GM12878 (cell line): ENCODE data around the gene LDB2. TPM values are rescaled to one million over a fixed set of nuclear protein-coding genes. Genes with fewer than 3 reads are reported as not detected.

Experiments
- ATAC-seq: fragments of 200-7000 bp; cut with Tn5 transposase; 3 replicates; pipeline ENCODE4 v1.9.1; 2020; ENCODE audit warnings: mild to moderate bottlenecking, moderate library complexity
- BruUV-seq: library from RNA; stranded (reverse); fragments of 400-500 nt; replicated peaks from 2 replicates; lab custom pipeline; 2021; lab: Mats Ljungman, UMichigan
- CTCF ChIA-PET: fragments of 300-600 bp; sonication (Branson Sonifier 250); formaldehyde crosslinking; extraction: SDS; loops from one replicate; lab custom pipeline; 2021; ENCODE audit warnings: inconsistent platforms; lab: Yijun Ruan, JAX
- POLR2A ChIA-PET: fragments of 350-600 bp; formaldehyde crosslinking; extraction: SDS; loops from one replicate; lab custom pipeline; 2021; ENCODE audit warnings: inconsistent platforms; lab: Charles Lee
- RAD21 ChIA-PET: fragments of 300-600 bp; sonication (Branson Sonifier 250); formaldehyde crosslinking; loops from one replicate; lab custom pipeline; 2023; ENCODE audit warnings: antibody characterized with exemption; ENCODE audit not compliant: unreplicated experiment; lab: Charles Lee
- SMC1A ChIA-PET: fragments of 300-600 bp; sonication (Branson Sonifier 250); formaldehyde crosslinking; loops from one replicate; lab custom pipeline; 2023; ENCODE audit not compliant: unreplicated experiment, uncharacterized antibody; lab: Charles Lee
- DNase-seq: peaks from one replicate; pipeline ENCODE4 v3.0.0-alpha.2; 2011; ENCODE audit warnings: low read depth, low spot score
- FAIRE-seq: peaks from 3 replicates; lab custom pipeline; 2011; peaks lifted over from hg19 to GRCh38; lab: Jason Lieb, UNC
- H2AFZ ChIP-seq: 2 replicates; pipeline ENCODE4 v1.6.0; 2011; ENCODE audit warnings: low read depth, low read length, control low read depth; ENCODE audit not compliant: control insufficient read depth
- H3K27ac ChIP-seq: 2 replicates; pipeline ENCODE4 v1.5.1; 2011; ENCODE audit warnings: control low read depth; ENCODE audit not compliant: control insufficient read depth, insufficient read depth
- H3K27me3 ChIP-seq, 2 experiments: replicated peaks in 1 of 2; 2 replicates each; pipeline versions ENCODE4 v1.6.0 to v1.6.1; 2011; ENCODE audit warnings: low read length in 1 of 2; ENCODE audit not compliant: control insufficient read depth in 2 of 2, insufficient read depth in 2 of 2
- H3K36me3 ChIP-seq, 2 experiments: 2 replicates each; pipeline ENCODE4 v1.5.1; 2011; ENCODE audit warnings: low read length in 1 of 2; ENCODE audit not compliant: control insufficient read depth in 2 of 2, insufficient read depth in 2 of 2
- H3K4me1 ChIP-seq: 2 replicates; pipeline ENCODE4 v1.6.1; 2011; ENCODE audit warnings: mild to moderate bottlenecking, low read length, moderate library complexity, mixed read lengths; ENCODE audit not compliant: control insufficient read depth, insufficient read depth
- H3K4me2 ChIP-seq: 2 replicates; pipeline ENCODE4 v1.6.0; 2011; ENCODE audit warnings: control low read depth; ENCODE audit not compliant: control insufficient read depth, insufficient read depth
- H3K4me3 ChIP-seq: fragments of 200-600 bp; sonication (generic); 2 replicates; pipeline ENCODE4 v1.5.1; 2016
- H3K79me2 ChIP-seq: 2 replicates; pipeline ENCODE4 v1.6.0; 2011; ENCODE audit warnings: low read length; ENCODE audit not compliant: control insufficient read depth, insufficient read depth
- H3K9ac ChIP-seq: 2 replicates; pipeline ENCODE4 v1.8.0; 2011; ENCODE audit warnings: low read length, control low read depth, mixed read lengths; ENCODE audit not compliant: control insufficient read depth, insufficient read depth
- H3K9me3 ChIP-seq: replicated peaks from 3 replicates; pipeline ENCODE4 v1.5.1; 2011; ENCODE audit warnings: mild to moderate bottlenecking, low read length; ENCODE audit not compliant: control insufficient read depth, insufficient read depth
- H4K20me1 ChIP-seq: 2 replicates; pipeline ENCODE4 v1.6.0; 2011; ENCODE audit not compliant: control insufficient read depth, insufficient read depth
- KAT2A ChIP-seq: conservative IDR thresholded peaks from 2 replicates; pipeline ENCODE4 v1.6.1; 2011; ENCODE audit warnings: low read depth, low read length; ENCODE audit not compliant: control insufficient read depth
- TAF1 ChIP-seq: IDR thresholded peaks from 2 replicates; pipeline ENCODE4 v1.6.1; 2011; ENCODE audit warnings: mild to moderate bottlenecking, low read depth, low read length, borderline replicate concordance
- WGBS: methylation state at CpG from one replicate; pipeline ENCODE4 v1.1.6; 2016; ENCODE audit warnings: low lambda C conversion rate; ENCODE audit not compliant: insufficient replicate concordance, insufficient coverage; ENCODE audit errors: missing lambda C conversion rate; 5-methylcytosine and 5-hydroxymethylcytosine counted together
- in situ Hi-C: fragments of 300-500 bp; cut with MboI; formaldehyde crosslinking; loops from 9 replicates; pipeline ENCODE4 v1.14.3; 2018; ENCODE audit warnings: mixed read lengths
- intact Hi-C: fragments of 100-400 bp; cut with micrococcal nuclease; formaldehyde crosslinking; loops from one replicate; pipeline ENCODE4 v1.14.2; 2022; ENCODE audit not compliant: unreplicated experiment
- polyA plus RNA-seq, 11 experiments: library from polyadenylated mRNA; depleted of rRNA in 4 of 11; unstranded in 6 of 11; stranded (reverse) in 5 of 11; fragments of >200 nt; fragmentation: Nextera tagmentation in 4 of 11; fragmentation: Illumina TruSeq in 1 of 11; extraction: Ambion mirVana in 4 of 11; extraction: Trizol in 1 of 11; gene quantifications; 1 replicate in 1 of 11; 2 replicates in 10 of 11; pipeline versions ENCODE4 v1.2.1 to v1.2.3, GENCODE V29; 2011 to 2016; ENCODE audit warnings: inconsistent platforms in 2 of 11, missing spikeins in 2 of 11, low read depth in 1 of 11
- total RNA-seq, 4 experiments: library from RNA; depleted of rRNA in 3 of 4; stranded (reverse); fragments of >200 nt in 3 of 4; fragmentation: Illumina TruSeq in 1 of 4; extraction: Trizol in 1 of 4; gene quantifications; 2 replicates each; pipeline versions ENCODE4 v1.2.1 to v1.2.3, GENCODE V29; 2013 to 2021
- TF ChIP-seq, protein P1 (sequence below): fragments of 450-650 bp; IDR thresholded peaks from 2 replicates; pipeline ENCODE4 v1.6.1; 2018; ENCODE audit warnings: mild to moderate bottlenecking, low read depth, moderate library complexity; ENCODE audit not compliant: partially characterized antibody

The LDB2 gene
- total and polyA plus RNA-seq, 10 of the 15 experiments (the other 5 are each of a cell fraction or from before 2014, with no cell fraction given), result 0.15 TPM; not detected in 9

DNA sequence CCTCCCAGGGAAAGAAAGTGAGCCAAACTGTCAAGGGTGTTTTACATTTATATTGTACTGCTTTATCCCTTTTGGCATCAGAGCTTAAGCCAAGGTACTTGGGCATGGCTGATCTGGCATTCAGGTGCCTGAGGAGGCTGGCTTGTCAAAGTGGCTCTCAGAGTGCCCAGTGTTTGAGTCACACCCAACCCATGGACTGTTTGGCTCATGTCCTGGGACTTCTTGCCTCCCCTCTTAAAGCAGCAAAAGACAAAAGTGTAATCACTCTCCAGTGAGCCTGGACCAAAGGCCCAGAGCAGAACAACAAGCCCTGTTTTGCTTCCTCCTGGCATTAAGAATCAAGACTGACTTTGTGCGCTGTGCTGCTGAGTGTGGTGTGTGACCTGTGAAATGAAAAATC lies 360.5 kb downstream of the LDB2 start:
- ATAC-seq (no peak), FAIRE-seq (no peak), DNase-seq (no peak)
- no peak overlapping the region for H3K4me2 ChIP-seq
- in situ Hi-C loops, result no loop called here
- H3K27ac ChIP-seq, result no peak overlapping the region
- no peak overlapping the region for H3K9ac ChIP-seq
- WGBS, result 78% methylated on average over 1 of the region's 1 CpG
- CTCF ChIA-PET, result no interaction called here
- intact Hi-C loops, result no loop called here
- H3K79me2 ChIP-seq, result no peaks in the 10 kb centered on the region
- RAD21 ChIA-PET, result no interaction called here
- H4K20me1 ChIP-seq, result no peaks in the 10 kb centered on the region
- TF ChIP-seq TAF1, result no peak
- TF ChIP-seq, protein P1, sequence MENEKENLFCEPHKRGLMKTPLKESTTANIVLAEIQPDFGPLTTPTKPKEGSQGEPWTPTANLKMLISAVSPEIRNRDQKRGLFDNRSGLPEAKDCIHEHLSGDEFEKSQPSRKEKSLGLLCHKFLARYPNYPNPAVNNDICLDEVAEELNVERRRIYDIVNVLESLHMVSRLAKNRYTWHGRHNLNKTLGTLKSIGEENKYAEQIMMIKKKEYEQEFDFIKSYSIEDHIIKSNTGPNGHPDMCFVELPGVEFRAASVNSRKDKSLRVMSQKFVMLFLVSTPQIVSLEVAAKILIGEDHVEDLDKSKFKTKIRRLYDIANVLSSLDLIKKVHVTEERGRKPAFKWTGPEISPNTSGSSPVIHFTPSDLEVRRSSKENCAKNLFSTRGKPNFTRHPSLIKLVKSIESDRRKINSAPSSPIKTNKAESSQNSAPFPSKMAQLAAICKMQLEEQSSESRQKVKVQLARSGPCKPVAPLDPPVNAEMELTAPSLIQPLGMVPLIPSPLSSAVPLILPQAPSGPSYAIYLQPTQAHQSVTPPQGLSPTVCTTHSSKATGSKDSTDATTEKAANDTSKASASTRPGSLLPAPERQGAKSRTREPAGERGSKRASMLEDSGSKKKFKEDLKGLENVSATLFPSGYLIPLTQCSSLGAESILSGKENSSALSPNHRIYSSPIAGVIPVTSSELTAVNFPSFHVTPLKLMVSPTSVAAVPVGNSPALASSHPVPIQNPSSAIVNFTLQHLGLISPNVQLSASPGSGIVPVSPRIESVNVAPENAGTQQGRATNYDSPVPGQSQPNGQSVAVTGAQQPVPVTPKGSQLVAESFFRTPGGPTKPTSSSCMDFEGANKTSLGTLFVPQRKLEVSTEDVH, result no peak
- TF ChIP-seq KAT2A, result no peak
- H3K27me3 ChIP-seq, result no peaks in the 10 kb centered on the region
- SMC1A ChIA-PET, result no interaction called here
- no peak overlapping the region for H2AFZ ChIP-seq
- no peaks in the 10 kb centered on the region for H3K9me3 ChIP-seq
- H3K36me3 ChIP-seq, result no peaks in the 10 kb centered on the region
- H3K4me3 ChIP-seq, result no peak overlapping the region
- no TSS peak for BruUV-seq
- no peaks in the 10 kb centered on the region for H3K4me1 ChIP-seq
- POLR2A ChIA-PET, result no interaction called here
